Thymus (tissue), 11 donors: ENCODE results near the gene PATL1. TPM values are rescaled to one million over a fixed set of nuclear protein-coding genes. Genes with fewer than 3 reads are reported as not detected.
"Not testable (repeated sequence)": the region's sequence is repeated elsewhere in the genome, so short reads cannot be mapped to it uniquely, and the experiment has no call there.

Experiments used
- DNase-seq, 9 donors: peaks; one replicate each; pipeline ENCODE4 v3.0.0-alpha.2; 2013; ENCODE audit warnings: low spot score in 9 of 9, low read depth in 6 of 9, missing footprints in 1 of 9
- H3K27ac ChIP-seq, 2 donors: one replicate each; pipeline ENCODE4 v1.5.1; 2013; ENCODE audit warnings: control low read depth in 1 of 2, low read depth in 1 of 2, low read length in 1 of 2, mild to moderate bottlenecking in 1 of 2, moderate library complexity in 1 of 2
- H3K27me3 ChIP-seq, 2 donors: one replicate each; pipeline ENCODE4 v1.5.1; 2013; ENCODE audit warnings: low read length in 1 of 2; ENCODE audit not compliant: control insufficient read depth in 2 of 2, insufficient read depth in 1 of 2
- H3K36me3 ChIP-seq, 2 donors: one replicate each; pipeline ENCODE4 v1.5.1; 2013; ENCODE audit warnings: low read length in 1 of 2, mild to moderate bottlenecking in 1 of 2, moderate library complexity in 1 of 2; ENCODE audit not compliant: control insufficient read depth in 2 of 2, insufficient read depth in 2 of 2
- H3K4me1 ChIP-seq, 2 donors: one replicate each; pipeline ENCODE4 v1.5.1; 2013; ENCODE audit warnings: low read length in 2 of 2; ENCODE audit not compliant: control insufficient read depth in 2 of 2, insufficient read depth in 2 of 2
- H3K4me3 ChIP-seq, 2 donors: one replicate each; pipeline ENCODE4 v1.5.1; 2013; ENCODE audit warnings: low read length in 2 of 2, control low read depth in 1 of 2, mild to moderate bottlenecking in 1 of 2
- H3K9me3 ChIP-seq, 2 donors: one replicate each; pipeline ENCODE4 v1.5.1; 2013; ENCODE audit warnings: low read length in 1 of 2, mild to moderate bottlenecking in 1 of 2; ENCODE audit not compliant: control insufficient read depth in 2 of 2, insufficient read depth in 1 of 2
- WGBS: extraction: QIAGEN DNeasy Blood & Tissue Kit; methylation state at CpG from one replicate; pipeline ENCODE4 v1.1.7; 2013; 5-methylcytosine and 5-hydroxymethylcytosine counted together
- polyA plus RNA-seq: library from polyadenylated mRNA; stranded (reverse); fragments of 200-250 nt; gene quantifications from one replicate; pipeline ENCODE4 v1.2.3, GENCODE V29; 2013
- total RNA-seq: library from RNA; stranded (reverse); fragments of 120-200 nt; gene quantifications from one replicate; pipeline ENCODE4 v1.2.4, GENCODE V29; 2013
- donor health status: healthy.

The PATL1 gene
- total and polyA plus RNA-seq, 2 donors = 6.0 to 13.0 TPM

DNA sequence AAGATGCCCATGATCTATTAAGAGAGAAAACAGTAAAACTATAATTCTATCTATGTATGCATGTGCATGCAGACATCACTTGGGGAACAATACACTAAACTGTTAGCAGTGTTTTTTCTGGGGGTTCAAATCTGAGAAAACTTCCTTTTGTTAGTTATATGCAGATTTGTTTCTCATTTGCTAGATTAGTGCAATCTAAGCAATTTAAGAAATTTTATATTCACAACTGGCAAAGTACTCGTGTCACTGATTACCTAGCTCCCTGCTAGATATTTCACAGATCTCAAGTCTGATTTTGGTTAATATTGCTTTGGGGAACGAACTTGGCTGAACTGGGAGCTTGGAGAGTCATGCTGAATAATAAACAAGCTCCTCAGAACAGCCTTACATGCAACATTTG lies 38.3 kb downstream of the PATL1 start:
- H3K27me3 ChIP-seq = no peaks in the 10 kb centered on the region
- no peaks in the 10 kb centered on the region for H3K4me1 ChIP-seq
- no peak overlapping the region for H3K27ac ChIP-seq
- no peak for DNase-seq
- no peak overlapping the region for H3K4me3 ChIP-seq
- WGBS = 94% methylated on average over 2 of the region's 2 CpGs
- no peaks in the 10 kb centered on the region for H3K9me3 ChIP-seq
- peaks cover under 1 to 10% of the 10 kb centered on the region in 2 donors for H3K36me3 ChIP-seq

DNA sequence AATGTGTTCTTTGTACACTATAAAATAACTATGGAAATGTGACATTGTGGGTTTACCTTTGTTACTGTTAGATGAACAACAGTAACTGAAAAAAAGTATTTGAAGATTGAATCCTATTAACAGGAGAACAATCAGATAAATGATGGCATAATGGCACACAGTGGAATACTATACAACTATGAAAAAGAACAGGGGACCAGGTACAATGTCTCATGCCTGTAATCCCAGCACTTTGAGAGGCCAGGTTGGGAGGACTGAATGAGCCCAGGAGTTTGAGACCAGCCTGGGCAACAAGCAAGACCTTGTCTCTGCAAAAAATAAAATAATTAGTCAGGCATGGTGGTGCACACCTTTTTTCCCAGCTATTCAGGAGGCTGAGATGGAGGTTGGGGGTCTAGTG lies 38.8 kb downstream of the PATL1 start:
- Histone ChIP-seq H3K4me3 (no peak overlapping the region), H3K27ac (no peak overlapping the region), H3K9me3 (no peaks in the 10 kb centered on the region), H3K36me3 (peaks cover 0 to 6% of the 10 kb centered on the region in 2 donors), H3K4me1 (no peaks in the 10 kb centered on the region), H3K27me3 (no peaks in the 10 kb centered on the region)
- DNase-seq = no peak

DNA sequence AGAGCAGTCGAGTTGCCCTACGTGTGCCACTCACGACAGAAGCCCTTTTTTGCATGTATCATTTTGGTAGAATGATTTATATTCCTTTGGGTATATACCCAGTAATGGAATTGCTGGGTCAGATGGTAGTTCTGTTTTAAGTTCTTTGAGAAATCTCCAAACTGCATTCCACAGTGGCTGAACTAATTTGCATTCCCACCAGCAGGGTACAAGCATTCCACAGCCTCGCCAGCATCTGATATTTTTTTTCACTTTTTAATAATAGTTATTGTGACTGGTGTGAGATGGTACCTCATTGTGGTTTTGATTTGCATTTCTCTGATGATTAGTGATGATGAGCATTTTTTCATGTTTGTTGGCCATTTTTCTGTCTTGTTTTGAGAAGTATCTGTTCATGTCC lies 41.9 kb downstream of the PATL1 start:
- H3K27me3 ChIP-seq, H3K4me1 ChIP-seq, DNase-seq, H3K4me3 ChIP-seq, H3K36me3 ChIP-seq, H3K27ac ChIP-seq, H3K9me3 ChIP-seq: not testable (repeated sequence)
- 98% methylated on average over 4 of the region's 4 CpGs for WGBS

DNA sequence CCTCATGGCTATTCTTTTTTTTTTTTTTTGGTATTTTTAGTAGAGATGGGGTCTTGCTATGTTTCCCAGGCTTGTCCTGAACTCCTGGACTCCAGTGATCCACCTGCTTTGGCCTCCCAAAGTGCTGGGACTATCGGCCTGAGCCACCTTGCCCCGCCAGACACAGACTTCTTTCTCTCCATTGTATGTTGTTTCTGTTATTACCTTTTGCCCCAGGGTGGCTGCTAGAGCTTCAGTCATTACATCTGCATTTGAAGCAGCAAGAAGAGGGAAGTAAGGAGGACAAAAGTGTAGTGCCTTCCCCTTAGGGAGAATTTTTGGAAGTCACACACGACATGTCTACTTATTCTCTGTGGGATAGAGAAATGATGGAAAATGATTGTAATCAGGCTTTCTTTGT lies 43.1 kb downstream of the PATL1 start:
- Histone ChIP-seq H3K4me3 (no peak overlapping the region), H3K27ac (no peak overlapping the region), H3K27me3 (no peaks in the 10 kb centered on the region), H3K36me3 (peaks cover 0 to 3% of the 10 kb centered on the region in 2 donors), H3K9me3 (no peaks in the 10 kb centered on the region), H3K4me1 (no peaks in the 10 kb centered on the region)
- 97% methylated on average over 3 of the region's 3 CpGs for WGBS
- DNase-seq = no peak

DNA sequence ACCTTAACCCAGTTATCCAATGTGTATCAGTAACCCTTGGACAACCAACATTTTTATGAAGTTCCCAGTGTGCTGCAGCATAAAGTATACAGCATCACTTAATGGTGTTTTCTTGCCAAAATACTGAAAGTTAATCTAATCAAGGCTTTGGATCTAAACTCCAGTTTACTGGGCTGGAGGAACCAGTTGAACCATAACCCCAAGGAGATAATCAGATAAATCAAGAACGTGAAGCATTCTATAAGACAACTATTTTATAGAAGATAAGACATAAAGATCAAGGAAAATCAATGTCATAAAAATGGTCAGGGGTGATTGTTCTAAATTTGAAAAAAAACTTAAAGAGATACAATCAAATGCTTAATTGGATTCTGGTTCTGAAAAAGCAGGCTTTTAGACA lies 51.0 kb downstream of the PATL1 start:
- H3K9me3 ChIP-seq = no peaks in the 10 kb centered on the region
- peaks cover 5 to 14% of the 10 kb centered on the region in 2 donors for H3K4me1 ChIP-seq
- DNase-seq = no peak
- H3K27me3 ChIP-seq = no peaks in the 10 kb centered on the region
- no peaks in the 10 kb centered on the region for H3K36me3 ChIP-seq
- H3K27ac ChIP-seq = no peak overlapping the region
- H3K4me3 ChIP-seq = no peak overlapping the region
- WGBS = 94% methylated on average over 1 of the region's 1 CpG

DNA sequence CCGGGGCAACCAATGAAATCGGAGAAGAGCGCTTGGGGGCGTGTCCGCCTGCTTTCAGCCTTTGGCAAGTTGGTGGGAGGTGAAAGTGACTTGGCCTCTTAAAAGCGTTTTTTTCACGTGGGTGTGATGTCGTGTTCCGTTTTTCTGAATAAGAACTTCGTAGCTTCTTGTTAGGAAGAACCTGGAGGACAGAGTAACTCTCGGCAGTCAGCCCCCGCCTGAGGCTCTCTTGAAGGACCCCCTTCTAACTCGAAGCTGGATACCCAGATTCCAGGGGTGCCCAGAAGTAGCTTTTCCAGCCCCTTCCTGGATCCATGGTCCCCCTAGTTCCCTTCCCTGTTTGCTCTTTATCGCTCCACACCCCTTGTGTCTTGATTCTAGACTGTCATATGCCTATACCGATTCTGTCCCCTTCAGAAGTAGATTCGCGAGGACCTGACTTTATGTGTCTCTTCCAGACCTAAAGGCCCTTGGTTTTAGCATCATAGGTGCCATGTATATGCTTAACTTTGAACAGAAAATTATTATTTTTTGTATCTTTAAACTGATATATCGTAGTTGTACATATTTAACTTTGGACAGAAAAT lies 52.3 kb downstream of the PATL1 start:
- DNase-seq = no peak
- Histone ChIP-seq H3K4me3 (peak overlapping the region; percentile 55 to 77), H3K27me3 (no peaks in the 10 kb centered on the region), H3K9me3 (no peaks in the 10 kb centered on the region), H3K36me3 (no peaks in the 10 kb centered on the region), H3K27ac (peak overlapping the region; percentile 93 to 94), H3K4me1 (peaks cover 12 to 14% of the 10 kb centered on the region in 2 donors)
- 19% methylated on average over 18 of the region's 18 CpGs for WGBS

DNA sequence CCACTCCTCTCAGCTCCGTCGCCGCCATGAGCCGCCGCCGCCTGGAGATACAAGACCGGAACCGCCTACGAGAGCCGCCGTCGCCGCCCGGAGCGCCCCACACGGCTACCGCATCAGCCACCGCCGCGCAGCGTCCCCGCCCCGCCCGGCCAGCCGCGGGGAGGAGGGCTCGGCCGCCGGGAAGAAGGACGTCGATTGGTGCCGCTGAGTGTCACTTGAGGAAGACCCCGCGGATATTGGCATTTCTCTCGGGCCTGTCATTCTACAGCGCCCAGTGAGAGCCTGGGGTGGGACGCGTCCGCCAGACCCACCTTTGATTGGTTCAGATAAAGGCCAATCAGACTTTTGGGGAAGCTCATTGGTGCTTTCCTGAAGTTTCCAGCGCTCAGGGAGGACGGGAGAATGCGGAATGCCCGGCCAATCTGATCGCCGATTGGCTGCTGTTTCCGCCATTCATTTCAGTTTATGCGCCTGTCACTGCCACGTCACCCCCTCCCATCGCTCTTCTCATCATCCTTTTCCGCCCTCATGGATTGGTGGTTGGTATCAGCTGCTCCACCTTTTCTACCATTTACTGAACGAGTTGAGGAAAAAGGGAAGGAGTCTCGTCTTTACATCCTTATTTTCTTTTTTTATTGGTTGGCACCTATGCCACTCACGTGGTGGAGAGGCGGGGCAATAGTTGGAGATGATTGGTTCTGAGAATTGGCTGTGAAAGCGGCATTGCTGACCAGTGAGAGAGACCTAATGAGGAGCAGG lies 53.0 kb downstream of the PATL1 start, which contains the start of gene OSBP:
OSBP (minus strand) TSS at position 138 of the 759 bp plus-strand sequence; CDS start at position 28, 110 bp downstream.
- under 1% methylated on average over 55 of the region's 55 CpGs for WGBS
- H3K4me1 ChIP-seq = peaks cover 12 to 14% of the 10 kb centered on the region in 2 donors

DNA sequence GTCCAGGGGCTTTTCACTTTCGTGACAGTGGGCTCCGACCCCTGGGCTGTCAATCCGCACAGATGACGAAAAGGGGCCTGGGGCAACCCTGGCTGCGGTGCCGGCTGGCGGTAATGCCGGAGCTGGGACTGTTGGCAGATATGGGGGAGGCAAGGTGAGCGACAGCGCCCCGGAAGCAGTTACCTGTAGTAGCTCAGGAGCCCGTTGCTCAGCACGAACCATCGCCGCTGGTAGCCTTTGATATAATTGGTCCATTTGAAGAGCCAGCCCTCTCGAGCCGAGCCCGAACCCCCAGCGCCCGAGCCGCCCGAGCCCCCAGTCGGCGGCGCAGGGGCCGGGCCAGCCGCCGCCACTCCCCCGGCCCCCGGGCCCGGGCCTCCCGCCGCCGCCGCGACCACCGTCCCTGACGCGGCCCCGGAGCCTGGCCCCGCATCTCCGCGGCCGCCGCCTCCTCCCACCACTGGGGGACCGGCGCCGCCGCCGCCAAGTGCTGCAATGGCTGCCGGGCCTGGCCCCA lies 53.7 kb downstream of the PATL1 start:
- peak in 8 of 9 donors; percentile 12 to 57 (median 30) for DNase-seq
- WGBS = under 1% methylated on average over 51 of the region's 51 CpGs
- no peaks in the 10 kb centered on the region for H3K27me3 ChIP-seq
- peak overlapping the region; percentile 86 to 97 for H3K27ac ChIP-seq
- peaks cover 12 to 14% of the 10 kb centered on the region in 2 donors for H3K4me1 ChIP-seq
- peaks cover 3 to 4% of the 10 kb centered on the region in 2 donors for H3K36me3 ChIP-seq
- no peaks in the 10 kb centered on the region for H3K9me3 ChIP-seq
- H3K4me3 ChIP-seq = peak overlapping the region; percentile 77 to 92

More for the DNA sequence above, 53.0 kb downstream of the PATL1 start, which contains the start of gene OSBP:
- Histone ChIP-seq H3K4me3 (peak within 1 kb of the TSS; percentile 77 to 92), H3K9me3 (no peaks in the 10 kb centered on the region), H3K36me3 (no peaks in the 10 kb centered on the region), H3K27ac (peak within 1 kb of the TSS; percentile 94 to 97), H3K27me3 (no peaks in the 10 kb centered on the region)
- DNase-seq = peak; percentile 99 to 100 (median 100)
